Right ventricle myocardium superior (tissue), 1 donor: ENCODE results near the gene C2orf68. TPM values are rescaled to one million over a fixed set of nuclear protein-coding genes. Genes with fewer than 3 reads are reported as not detected.
"Not testable (repeated sequence)": the region's sequence is repeated elsewhere in the genome, so short reads cannot be mapped to it uniquely, and the experiment has no call there.

Experiments used
- ATAC-seq: fragments of 200-7000 bp; cut with Tn5 transposase; one replicate; pipeline ENCODE4 v1.9.1; 2020; ENCODE audit warnings: mild to moderate bottlenecking; ENCODE audit not compliant: poor library complexity
- DNase-seq: peaks from one replicate; pipeline ENCODE4 v3.0.0-alpha.2; 2020
- intact Hi-C: fragments of 100-400 bp; cut with DNase I; formaldehyde crosslinking; loops from one replicate; pipeline ENCODE4 v1.11.2; 2022
- total RNA-seq: library from RNA; stranded (reverse); fragmentation: NEBNext Ultra II Directional; extraction: Animal tissue kit (Norgen Biotek cat#: 25700); gene quantifications from one replicate; pipeline ENCODE4 v1.2.1, GENCODE V29; 2021
- donor health status: DM: no; HTN: yes; CAD: no; lungs with severe emphysema.

Gene C2orf68
- total RNA-seq, 1 donor from 2014 or later: 26.5 TPM

DNA sequence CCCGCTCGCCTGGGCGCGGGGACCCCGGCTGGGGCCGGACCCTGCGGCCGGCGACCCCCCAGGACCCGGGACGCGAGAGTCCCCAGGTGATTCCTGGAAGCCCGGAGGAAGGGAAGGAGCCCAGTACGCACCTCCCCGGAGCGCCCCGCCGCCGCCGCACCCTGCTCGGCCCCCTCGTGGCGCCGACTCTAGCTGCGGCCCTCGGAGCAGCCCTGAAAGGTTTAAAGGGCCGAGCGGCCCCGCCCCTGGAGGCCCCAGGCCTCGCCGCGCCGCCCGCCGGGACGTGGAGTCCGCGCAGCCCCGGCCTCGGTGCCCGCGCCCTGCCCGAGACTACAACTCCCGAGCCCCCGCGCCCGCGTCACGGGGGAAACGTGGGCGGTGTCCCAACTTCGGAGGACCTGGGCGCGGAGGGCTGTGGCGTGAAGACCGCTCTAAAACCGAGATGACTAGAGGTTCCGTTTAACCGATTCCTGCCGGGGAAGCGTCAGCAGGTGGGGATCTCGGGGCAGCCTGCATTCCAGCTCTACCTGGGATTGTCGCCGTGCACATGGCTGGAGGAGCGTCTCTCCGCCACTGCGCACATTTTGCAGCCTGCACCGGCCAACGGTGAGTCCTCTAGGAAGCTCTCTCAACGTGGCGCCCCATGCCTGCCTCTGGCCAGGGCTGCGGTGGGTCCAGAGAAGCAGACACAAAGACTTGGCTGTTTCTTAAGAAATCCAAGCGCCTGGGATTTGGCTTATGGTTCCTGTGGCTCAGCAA lies 9.2 kb downstream of the C2orf68 start, which contains the start of gene TMEM150A:
Gene TMEM150A (minus strand): TSS at position 223 of the 759 bp plus-strand sequence. CDS start 750 bp downstream, outside the sequence.
- DNase-seq: peak; percentile 97
- peak; percentile 95 for ATAC-seq
- intact Hi-C loops: loop anchor here (2.0 kb wide), 1 partner anchor 42 kb away; the partner anchor contains the start of gene GGCX

DNA sequence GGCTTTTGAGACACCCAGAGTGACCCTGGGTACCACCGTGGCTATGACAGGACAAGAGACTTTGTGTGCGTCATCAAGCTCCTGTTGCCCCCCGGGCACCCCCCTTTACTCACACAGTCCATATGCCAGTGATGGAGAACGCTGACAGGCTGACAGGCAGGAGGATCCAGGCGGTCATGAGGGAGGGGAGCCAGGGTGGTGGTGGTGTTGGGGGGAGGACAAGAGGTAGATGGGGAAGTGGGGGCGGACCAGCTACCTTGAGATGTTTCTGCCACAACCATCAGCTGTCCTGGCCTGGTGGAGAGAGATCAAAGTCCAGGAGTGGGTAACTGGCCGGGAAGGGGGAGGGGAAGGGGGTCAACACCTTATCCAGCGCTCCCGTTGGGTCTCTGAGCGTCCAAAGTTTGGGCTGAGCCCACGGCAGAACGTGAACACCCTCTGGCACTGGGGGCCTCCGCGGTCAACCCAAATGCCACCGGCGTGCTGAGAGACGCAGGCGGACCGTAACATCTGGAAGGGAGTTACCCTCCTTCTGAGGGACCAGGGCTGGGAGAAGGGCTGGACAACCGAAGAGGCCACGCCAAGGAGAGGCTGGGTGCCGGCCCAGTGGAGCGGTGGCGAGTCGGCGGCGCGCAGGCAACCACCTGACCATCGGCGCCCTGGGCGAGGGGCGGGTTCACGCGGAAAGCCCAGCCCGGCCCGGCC lies 9.9 kb downstream of the C2orf68 start:
- DNase-seq: peak; percentile 85
- peak; percentile 72 for ATAC-seq
- intact Hi-C loops: loop anchor here (2.0 kb wide), 1 partner anchor 41 kb away; the partner anchor contains the start of gene GGCX

GRCh38 chr2:85600951-85601770 lies 10.7 kb downstream of the C2orf68 start:
- ATAC-seq (no peak), DNase-seq (no peak)
- intact Hi-C loops: no loop called here

GRCh38 chr2:85600235-85600575 lies 11.7 kb downstream of the C2orf68 start:
- DNase-seq: no peak
- no peak for ATAC-seq
- intact Hi-C loops: no loop called here

- no peak for ATAC-seq
- intact Hi-C loops: no loop called here
Measured at GRCh38 chr2:85599468-85600234, 12.2 kb downstream of the C2orf68 start.

DNA sequence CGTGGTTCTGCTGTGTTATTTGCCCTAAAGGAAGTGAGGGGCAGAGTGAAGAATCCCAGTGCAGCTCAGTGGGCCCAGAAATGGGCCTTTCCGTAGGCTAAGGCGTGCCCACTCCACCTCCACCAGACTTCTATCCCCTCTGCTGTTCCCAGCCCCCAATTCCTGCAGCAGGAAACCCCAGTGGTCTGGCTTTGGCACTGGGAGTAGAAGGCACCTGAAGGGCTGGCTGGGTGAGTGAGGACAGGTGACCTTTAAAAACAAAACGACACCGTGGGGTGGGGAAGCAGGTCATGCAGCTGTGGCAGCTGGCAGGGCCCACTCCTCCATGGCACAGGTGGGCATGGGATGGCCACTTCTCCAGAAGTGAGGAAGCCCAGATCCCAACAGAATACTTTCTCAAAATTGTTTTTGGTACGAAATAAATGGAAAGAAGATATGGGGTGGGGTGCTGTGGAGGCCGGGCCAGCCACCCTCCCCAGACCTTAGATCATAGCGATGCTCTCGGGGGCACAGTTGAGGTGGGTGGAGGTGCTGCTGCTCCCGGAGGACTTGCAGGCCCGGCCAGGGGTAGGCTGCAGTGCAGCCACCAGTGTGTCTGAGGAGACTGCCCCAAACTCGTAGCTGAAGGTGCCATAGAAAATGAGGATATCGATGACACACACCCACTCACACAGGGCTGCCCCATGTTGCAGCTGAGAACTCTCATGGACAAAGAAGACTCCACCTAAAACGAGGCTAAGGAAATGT lies 13.1 kb downstream of the C2orf68 start:
- DNase-seq: no peak
- intact Hi-C loops: no loop called here
- no peak for ATAC-seq

More at GRCh38 chr2:85599468-85600234, 12.2 kb downstream of the C2orf68 start:
- no peak for DNase-seq

GRCh38 chr2:85597241-85597640 lies 14.6 kb downstream of the C2orf68 start:
- ATAC-seq: no peak
- DNase-seq: no peak
- intact Hi-C loops: no loop called here

DNA sequence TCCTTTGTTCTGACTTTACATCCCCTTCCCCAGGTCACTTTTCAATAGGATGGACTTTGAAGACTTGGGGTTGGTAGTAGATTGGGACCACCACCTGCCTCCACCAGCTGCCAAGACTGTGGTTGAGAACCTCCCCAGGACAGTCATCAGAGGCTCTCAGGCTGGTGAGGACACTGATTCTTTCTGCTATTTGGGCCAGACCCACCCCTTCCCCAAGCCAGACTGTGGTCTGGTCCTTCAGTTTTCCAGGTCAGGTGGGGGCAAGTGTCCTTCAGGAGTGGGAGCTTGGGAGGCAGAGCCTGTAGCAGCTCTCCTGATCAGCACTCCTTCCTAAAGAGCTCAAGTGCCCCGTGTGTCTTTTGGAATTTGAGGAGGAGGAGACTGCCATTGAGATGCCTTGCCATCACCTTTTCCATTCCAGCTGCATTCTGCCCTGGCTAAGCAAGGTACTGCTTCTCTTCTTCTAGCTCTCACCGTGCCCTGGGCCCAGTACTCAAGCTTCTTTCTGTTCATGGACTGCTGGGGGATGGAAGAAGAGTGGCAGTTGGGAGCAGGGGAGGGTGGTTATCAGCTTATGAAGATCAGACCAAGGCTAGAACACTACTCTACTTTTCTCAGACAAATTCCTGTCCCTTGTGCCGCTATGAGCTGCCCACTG lies 15.3 kb downstream of the C2orf68 start:
- no peak for DNase-seq
- intact Hi-C loops: no loop called here
- no peak for ATAC-seq

- intact Hi-C loops: no loop called here
- no peak for ATAC-seq
- DNase-seq: no peak
Measured at GRCh38 chr2:85596026-85596333, 15.9 kb downstream of the C2orf68 start.

GRCh38 chr2:85595301-85596025 lies 16.4 kb downstream of the C2orf68 start, which contains the start of gene RNF181:
Gene RNF181 (plus strand): TSS chr2:85595745. CDS start chr2:85595764, 19 bp downstream.
- peak; percentile 96 for ATAC-seq
- DNase-seq: peak; percentile 95
- intact Hi-C loops: no loop called here

GRCh38 chr2:85594715-85595300 lies 17.1 kb downstream of the C2orf68 start:
- no peak for ATAC-seq
- intact Hi-C loops: no loop called here
- no peak for DNase-seq

DNA sequence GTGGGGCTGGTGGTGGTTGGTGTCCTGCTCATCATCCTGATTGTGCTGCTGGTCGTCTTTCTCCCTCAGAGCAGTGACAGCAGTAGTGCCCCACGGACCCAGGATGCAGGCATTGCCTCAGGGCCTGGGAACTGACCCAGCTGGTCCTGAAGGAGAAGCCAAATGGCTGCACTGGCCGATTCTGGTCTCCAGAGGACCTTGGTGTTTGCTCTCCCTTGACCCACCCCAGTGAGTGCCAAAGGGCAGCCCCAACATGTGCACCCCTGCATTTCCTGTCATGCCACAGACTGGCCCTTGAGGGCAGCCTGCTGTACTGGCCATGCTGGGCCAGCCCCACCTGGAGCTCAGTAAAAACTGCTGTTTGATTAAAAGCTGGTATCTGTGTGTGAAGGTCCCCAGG lies 18.8 kb downstream of the C2orf68 start:
- DNase-seq (no peak), ATAC-seq (no peak)
- intact Hi-C loops: no loop called here

DNA sequence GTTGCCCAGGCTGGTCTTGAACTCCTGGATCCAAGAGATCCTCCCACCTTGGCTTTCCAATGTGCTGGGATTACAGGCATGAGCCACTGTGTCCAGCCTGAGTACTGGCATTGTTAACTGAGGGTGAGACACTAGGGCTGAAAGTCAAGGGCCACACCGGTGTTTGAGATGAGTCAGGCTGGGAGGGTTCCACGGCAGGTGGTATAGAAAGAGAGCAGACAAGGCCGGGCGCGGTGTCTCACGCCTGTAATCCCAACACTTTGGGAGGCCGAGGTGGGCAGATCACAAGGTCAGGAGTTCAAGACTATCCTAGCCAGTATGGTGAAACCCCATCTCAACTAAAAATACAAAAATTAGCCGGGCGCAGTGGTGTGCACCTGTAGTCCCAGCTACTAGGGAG lies 19.6 kb downstream of the C2orf68 start:
- ATAC-seq, DNase-seq, intact Hi-C loops: not testable (repeated sequence)

GRCh38 chr2:85591563-85591962 lies 20.3 kb downstream of the C2orf68 start:
- ATAC-seq (no peak), DNase-seq (no peak)
- intact Hi-C loops: no loop called here

DNA sequence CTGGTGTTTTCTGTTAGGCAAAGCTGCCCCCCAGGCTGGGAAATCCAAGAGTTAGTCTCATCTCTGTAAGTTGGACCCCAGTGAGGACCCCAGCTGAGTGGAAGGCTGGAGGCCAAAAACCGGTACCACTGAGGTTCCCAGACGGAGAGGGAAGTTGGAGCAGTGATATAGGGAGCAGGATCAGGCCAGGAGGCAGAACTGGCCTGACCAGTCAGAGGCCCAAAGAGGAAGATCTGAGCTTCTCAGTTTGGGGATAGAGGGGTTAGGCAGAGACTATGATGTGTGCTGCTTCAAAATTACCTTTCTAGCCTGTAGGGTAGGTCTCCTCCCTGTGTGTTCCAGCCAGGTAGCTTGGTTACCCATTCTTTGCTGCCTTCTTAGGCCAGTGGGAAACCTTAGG lies 20.9 kb downstream of the C2orf68 start:
- ATAC-seq (no peak), DNase-seq (no peak)
- intact Hi-C loops: no loop called here

DNA sequence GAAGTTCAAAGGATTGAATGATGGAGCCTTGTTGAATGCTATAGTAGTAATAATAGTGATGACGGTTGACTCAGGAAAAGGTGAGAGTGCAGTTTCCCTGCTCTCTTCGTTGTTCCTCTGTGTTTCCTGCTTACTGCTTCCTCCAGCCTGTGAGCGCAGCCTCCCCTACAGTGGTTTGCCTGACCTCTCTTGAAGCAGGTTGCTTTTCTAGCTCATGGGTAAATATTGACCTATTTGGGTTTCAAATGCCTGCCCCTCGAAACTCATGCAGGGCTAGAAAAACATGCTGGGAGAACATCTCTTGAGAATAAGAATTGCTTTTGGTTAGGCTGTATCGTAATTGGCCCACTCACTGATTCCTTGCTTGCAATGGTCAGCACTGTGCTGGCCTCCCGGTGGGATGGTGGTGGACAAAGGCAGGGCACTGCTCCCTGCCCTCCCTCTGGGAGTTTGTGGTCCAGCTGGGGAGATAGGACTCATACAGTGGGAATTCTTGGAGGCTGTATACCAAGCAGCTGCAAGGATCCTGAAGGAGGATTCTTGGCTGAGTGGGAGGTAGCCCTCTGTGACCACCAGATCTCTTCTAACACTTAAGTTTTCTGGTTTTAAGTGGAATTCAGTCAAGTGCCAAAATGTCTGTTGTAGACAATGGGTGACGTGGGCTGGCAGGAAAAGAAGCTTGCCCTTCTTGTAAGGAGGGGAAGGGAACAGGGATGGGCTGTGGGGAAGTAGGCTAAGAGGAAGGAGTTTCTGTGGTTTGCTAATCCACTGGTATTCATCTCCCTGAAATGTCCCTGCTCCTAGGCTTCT lies 21.7 kb downstream of the C2orf68 start:
- ATAC-seq (peak; percentile 4), DNase-seq (peak; percentile 59)
- intact Hi-C loops: no loop called here
